Epithelial cell of esophagus (primary cell): ENCODE results near the gene FRMD7.

Source experiments
- DNase-seq: peaks from one replicate; pipeline ENCODE4 v3.0.0; 2010; ENCODE audit warnings: low read depth
- H3K4me3 ChIP-seq: 2 replicates; pipeline ENCODE4 v1.5.1; 2011; ENCODE audit warnings: mild to moderate bottlenecking, low read length, control low read depth
- CTCF ChIP-seq: IDR thresholded peaks from 2 replicates; pipeline ENCODE4 v1.5.1; 2011; ENCODE audit warnings: low read depth, mild to moderate bottlenecking, low read length, control low read depth, inconsistent platforms; ENCODE audit not compliant: insufficient read depth; ENCODE audit errors: missing control alignments

FRMD7 gene

GRCh38 chrX:132093239-132093860 is 34.5 kb downstream of the FRMD7 start:
- no peak overlapping the region for H3K4me3 ChIP-seq
- no peak for DNase-seq
- no peak for TF ChIP-seq CTCF

GRCh38 chrX:132092439-132093065 is 35.3 kb downstream of the FRMD7 start:
- peak; percentile 85 for TF ChIP-seq CTCF
- no peak overlapping the region for H3K4me3 ChIP-seq
- DNase-seq: peak; percentile 77

GRCh38 chrX:132090403-132091159 is 37.2 kb downstream of the FRMD7 start:
- no peak for DNase-seq
- no peak for TF ChIP-seq CTCF
- no peak overlapping the region for H3K4me3 ChIP-seq

- TF ChIP-seq CTCF: no peak
Measured at GRCh38 chrX:132088864-132089263, 39.0 kb downstream of the FRMD7 start.

GRCh38 chrX:132086672-132087071 is 41.1 kb downstream of the FRMD7 start:
- no peak for TF ChIP-seq CTCF
- DNase-seq: peak; percentile 48
- H3K4me3 ChIP-seq: no peak overlapping the region

More at GRCh38 chrX:132088864-132089263, 39.0 kb downstream of the FRMD7 start:
- H3K4me3 ChIP-seq: no peak overlapping the region
- no peak for DNase-seq

GRCh38 chrX:132085786-132086185 is 42.0 kb downstream of the FRMD7 start:
- no peak for TF ChIP-seq CTCF

More at GRCh38 chrX:132085786-132086185, 42.0 kb downstream of the FRMD7 start:
- no peak overlapping the region for H3K4me3 ChIP-seq
- no peak for DNase-seq
